ENCODE results near the gene ANTXRL. TPM values are rescaled to one million over a fixed set of nuclear protein-coding genes. Genes with fewer than 3 reads are reported as not detected.
A peak's percentile ranks its signal among the peaks of the same experiment; 100 is the strongest.
"Not testable (repeated sequence)": the region's sequence is repeated elsewhere in the genome, so short reads cannot be mapped to it uniquely, and the experiment has no call there.

ANTXRL gene
- total RNA-seq, 2 experiments from 2014 or later = not detected

GRCh38 chr10:46293832-46294640 is 7.2 kb downstream of the ANTXRL start:
- Mint-ChIP-seq H3K36me3 (ENCODE audit: low read depth) (no peaks in the 10 kb centered on the region), H3K4me1 (ENCODE audit: low read depth) (peaks cover 15% of the 10 kb centered on the region), H3K4me3 (no peak overlapping the region), H3K9me3 (no peaks in the 10 kb centered on the region), H3K27me3 (no peaks in the 10 kb centered on the region), H3K27ac (no peak overlapping the region)
- H3K4me3 ChIP-seq (ENCODE audit: low read length) = no peak overlapping the region
- ChIA-PET CTCF (no interaction called here), POLR2A (no interaction called here)
- TF ChIP-seq CTCF (IDR thresholded peaks at IDR 0.05) = no peak
- no peaks in the 10 kb centered on the region for H3K27me3 ChIP-seq (ENCODE audit: control insufficient read depth in 1 of 2, insufficient read depth in 2 of 2, low read length in 2 of 2)
- intact Hi-C loops (cut with DNase I, micrococcal nuclease) = no loop called here
- H3K27ac ChIP-seq (ENCODE audit: low read depth in 1 of 2, low read length in 2 of 2) = no peak overlapping the region
- ATAC-seq (ENCODE audit: poor library complexity) = no peak
- peak in 1 of 14 experiments; percentile 31 for DNase-seq
- H3K36me3 ChIP-seq (ENCODE audit: insufficient read depth, low read length) = no peaks in the 10 kb centered on the region
- H3K9me3 ChIP-seq (ENCODE audit: control insufficient read depth in 1 of 2, insufficient read depth in 1 of 2, low read length in 2 of 2) = no peaks in the 10 kb centered on the region
- peaks cover 17% of the 10 kb centered on the region for H3K4me1 ChIP-seq (ENCODE audit: insufficient read depth, low read length)

- ATAC-seq (ENCODE audit: poor library complexity) (no peak), DNase-seq (no peak)
- Histone ChIP-seq H3K4me3 (ENCODE audit: low read length) (no peak overlapping the region), H3K27me3 (ENCODE audit: control insufficient read depth in 1 of 2, insufficient read depth in 2 of 2, low read length in 2 of 2) (no peaks in the 10 kb centered on the region), H3K4me1 (ENCODE audit: insufficient read depth, low read length) (peaks cover 24% of the 10 kb centered on the region), H3K36me3 (ENCODE audit: insufficient read depth, low read length) (no peaks in the 10 kb centered on the region), H3K27ac (ENCODE audit: low read depth in 1 of 2, low read length in 2 of 2) (no peak overlapping the region), H3K9me3 (ENCODE audit: control insufficient read depth in 1 of 2, insufficient read depth in 1 of 2, low read length in 2 of 2) (no peaks in the 10 kb centered on the region)
- Mint-ChIP-seq H3K9me3 (no peaks in the 10 kb centered on the region), H3K4me3 (no peak overlapping the region), H3K27ac (no peak overlapping the region), H3K27me3 (no peaks in the 10 kb centered on the region), H3K4me1 (ENCODE audit: low read depth) (peaks cover 20% of the 10 kb centered on the region), H3K36me3 (ENCODE audit: low read depth) (no peaks in the 10 kb centered on the region)
- ChIA-PET CTCF (no interaction called here), POLR2A (no interaction called here)
- intact Hi-C loops (cut with DNase I, micrococcal nuclease) = no loop called here
- no peak for TF ChIP-seq CTCF (IDR thresholded peaks at IDR 0.05)
These were observed 7.9 kb downstream of the ANTXRL start for GRCh38 chr10:46294641-46295220.

- H3K36me3 ChIP-seq (ENCODE audit: insufficient read depth, low read length); H3K4me3 Mint-ChIP-seq; H3K27me3 ChIP-seq (ENCODE audit: control insufficient read depth in 1 of 2, insufficient read depth in 2 of 2, low read length in 2 of 2); H3K27ac ChIP-seq (ENCODE audit: low read depth in 1 of 2, low read length in 2 of 2); H3K4me3 ChIP-seq (ENCODE audit: low read length); ATAC-seq (ENCODE audit: poor library complexity); intact Hi-C loops (cut with DNase I, micrococcal nuclease); H3K9me3 Mint-ChIP-seq; H3K9me3 ChIP-seq (ENCODE audit: control insufficient read depth in 1 of 2, insufficient read depth in 1 of 2, low read length in 2 of 2); POLR2A ChIA-PET; CTCF ChIA-PET; H3K27ac Mint-ChIP-seq; H3K36me3 Mint-ChIP-seq (ENCODE audit: low read depth); DNase-seq; H3K27me3 Mint-ChIP-seq: not testable (repeated sequence)
- peaks cover 30% of the 10 kb centered on the region for H3K4me1 ChIP-seq (ENCODE audit: insufficient read depth, low read length)
- H3K4me1 Mint-ChIP-seq (ENCODE audit: low read depth) = peaks cover 21% of the 10 kb centered on the region
These were observed 8.7 kb downstream of the ANTXRL start for GRCh38 chr10:46295350-46296010.

- H3K27ac Mint-ChIP-seq; CTCF ChIA-PET; H3K27me3 Mint-ChIP-seq; H3K36me3 ChIP-seq (ENCODE audit: insufficient read depth, low read length); H3K27ac ChIP-seq (ENCODE audit: low read depth in 1 of 2, low read length in 2 of 2); H3K4me3 ChIP-seq (ENCODE audit: low read length); H3K36me3 Mint-ChIP-seq (ENCODE audit: low read depth); ATAC-seq (ENCODE audit: poor library complexity); intact Hi-C loops (cut with DNase I, micrococcal nuclease); H3K4me3 Mint-ChIP-seq; H3K27me3 ChIP-seq (ENCODE audit: control insufficient read depth in 1 of 2, insufficient read depth in 2 of 2, low read length in 2 of 2); H3K9me3 Mint-ChIP-seq; DNase-seq; H3K9me3 ChIP-seq (ENCODE audit: control insufficient read depth in 1 of 2, insufficient read depth in 1 of 2, low read length in 2 of 2); POLR2A ChIA-PET: not testable (repeated sequence)
- peaks cover 26% of the 10 kb centered on the region for H3K4me1 Mint-ChIP-seq (ENCODE audit: low read depth)
- peaks cover 32% of the 10 kb centered on the region for H3K4me1 ChIP-seq (ENCODE audit: insufficient read depth, low read length)
These were observed 9.3 kb downstream of the ANTXRL start for GRCh38 chr10:46296086-46296485.

All from CD4-positive, alpha-beta T cell (primary cell).